ENCODE data around the gene GABPA. TPM values are rescaled to one million over a fixed set of nuclear protein-coding genes. Genes with fewer than 3 reads are reported as not detected.

The GABPA gene
- total and polyA plus RNA-seq, 2 donors (not counting 1 experiment from before 2014, with no cell fraction given): 10.3 to 29.7 TPM

GRCh38 chr21:25737421-25737820 is 2.6 kb downstream of the GABPA start:
- ChIA-PET POLR2A (no interaction called here), CTCF (interaction anchor here (1.9 kb wide), 1 partner anchor 129 kb away, joined by 6 read pairs; no protein-coding TSS in a partner anchor)
- Mint-ChIP-seq H3K9me3 (ENCODE audit: insufficient read depth) (no peaks in the 10 kb centered on the region), H3K27ac (no peak overlapping the region), H3K27me3 (no peaks in the 10 kb centered on the region), H3K4me1 (peaks cover 61% of the 10 kb centered on the region), H3K4me3 (peak overlapping the region; percentile 23)
- peak overlapping the region; percentile 83 for H3K4me2 ChIP-seq (replicated peaks; ENCODE audit: low read depth, low read length, poor library complexity, severe bottlenecking)
- no peak overlapping the region for H3K9ac ChIP-seq (ENCODE audit: low read length)
- H3K27ac ChIP-seq (ENCODE audit: low read length in 2 of 2): no peak overlapping the region
- peaks cover 43 to 44% of the 10 kb centered on the region in 2 donors for H3K4me1 ChIP-seq (ENCODE audit: control insufficient read depth in 2 of 2, insufficient read depth in 2 of 2, low read length in 2 of 2)
- H3K79me2 ChIP-seq (ENCODE audit: control insufficient read depth, insufficient read depth, low read length): peaks cover 88% of the 10 kb centered on the region
- DNase-seq (no peak), ATAC-seq (ENCODE audit: low read depth) (no peak)
- H4K20me1 ChIP-seq (ENCODE audit: control insufficient read depth, insufficient read depth, low read length, poor library complexity, severe bottlenecking): peaks cover 36% of the 10 kb centered on the region
- TF ChIP-seq CTCF (IDR thresholded peaks at IDR 0.05) (no peak), EZH2 (IDR thresholded peaks at IDR 0.05; ENCODE audit: borderline replicate concordance, insufficient read depth, low read depth, low read length, poor library complexity, severe bottlenecking) (no peak)
- H2AFZ ChIP-seq (ENCODE audit: insufficient read depth, low read depth, low read length, poor library complexity, severe bottlenecking): no peak overlapping the region
- no peaks in the 10 kb centered on the region for H3K9me3 ChIP-seq (ENCODE audit: control extremely low read depth in 1 of 3, control insufficient read depth in 2 of 3, insufficient read depth in 1 of 3, low read length in 2 of 3)
- no peak overlapping the region for H3K4me3 ChIP-seq (ENCODE audit: control extremely low read depth in 1 of 5, extremely low read depth in 1 of 5, insufficient read depth in 1 of 5, low read depth in 2 of 5, low read length in 4 of 5)
- intact Hi-C loops (cut with micrococcal nuclease): loop anchor here (10.0 kb wide), 2 partner anchors 313 to 427 kb away; no protein-coding TSS in a partner anchor
- WGBS (ENCODE audit: insufficient coverage): no CpG with 5 or more reads among the region's 1 CpG
- no peaks in the 10 kb centered on the region for H3K27me3 ChIP-seq (replicated peaks in 1 of 4; ENCODE audit: control extremely low read depth in 1 of 4, control insufficient read depth in 3 of 4, insufficient read depth in 4 of 4, low read length in 3 of 4)
- peaks cover 0 to 7% of the 10 kb centered on the region in 2 experiments for H3K36me3 ChIP-seq (replicated peaks in 1 of 2; ENCODE audit: control extremely low read depth in 1 of 2, control insufficient read depth in 1 of 2, extremely low read depth in 1 of 2, insufficient read depth in 2 of 2, low read length in 1 of 2)

DNA sequence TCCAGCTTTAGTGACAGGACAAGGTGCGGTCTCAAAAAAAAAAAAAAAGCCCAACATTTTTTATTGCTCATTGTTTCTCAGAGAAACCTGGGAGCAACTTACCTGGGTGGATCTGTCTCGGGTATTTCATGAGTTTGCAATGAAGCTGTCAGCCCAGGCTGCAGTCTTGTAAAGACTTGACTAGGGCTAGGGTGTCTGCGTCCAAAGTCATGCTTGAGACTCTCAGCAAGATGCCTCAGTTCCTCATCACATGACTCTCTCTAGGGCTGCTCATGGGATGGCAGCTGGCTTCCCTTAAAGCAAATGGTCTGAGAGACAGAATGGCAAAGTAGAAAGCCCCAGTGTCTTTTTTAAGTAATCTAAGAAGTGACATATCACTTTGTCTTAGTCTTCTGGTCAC is 8.1 kb downstream of the GABPA start:
- no peak for TF ChIP-seq EZH2 (IDR thresholded peaks at IDR 0.05; ENCODE audit: borderline replicate concordance, insufficient read depth, low read depth, low read length, poor library complexity, severe bottlenecking)
- TF ChIP-seq CTCF (IDR thresholded peaks at IDR 0.05): no peak
- no peak overlapping the region for H3K4me3 ChIP-seq (ENCODE audit: control extremely low read depth in 1 of 5, extremely low read depth in 1 of 5, insufficient read depth in 1 of 5, low read depth in 2 of 5, low read length in 4 of 5)
- ATAC-seq (ENCODE audit: low read depth) (no peak), DNase-seq (no peak)
- ChIA-PET POLR2A (no interaction called here), CTCF (no interaction called here)
- no peak overlapping the region for H3K9ac ChIP-seq (ENCODE audit: low read length)
- H3K27ac Mint-ChIP-seq: no peak overlapping the region
- H3K27me3 Mint-ChIP-seq: no peaks in the 10 kb centered on the region
- no peak overlapping the region for H3K4me3 Mint-ChIP-seq
- no peaks in the 10 kb centered on the region for H3K9me3 Mint-ChIP-seq (ENCODE audit: insufficient read depth)
- no peak overlapping the region for H3K27ac ChIP-seq (ENCODE audit: low read length in 2 of 2)
- 73% methylated on average over 3 of the region's 3 CpGs for WGBS (ENCODE audit: insufficient coverage)
- no peaks in the 10 kb centered on the region for H3K27me3 ChIP-seq (replicated peaks in 1 of 4; ENCODE audit: control extremely low read depth in 1 of 4, control insufficient read depth in 3 of 4, insufficient read depth in 4 of 4, low read length in 3 of 4)
- peaks cover 59% of the 10 kb centered on the region for H3K79me2 ChIP-seq (ENCODE audit: control insufficient read depth, insufficient read depth, low read length)
- H3K4me1 Mint-ChIP-seq: peaks cover 32% of the 10 kb centered on the region
- peaks cover 16 to 21% of the 10 kb centered on the region in 2 donors for H3K4me1 ChIP-seq (ENCODE audit: control insufficient read depth in 2 of 2, insufficient read depth in 2 of 2, low read length in 2 of 2)
- H3K9me3 ChIP-seq (ENCODE audit: control extremely low read depth in 1 of 3, control insufficient read depth in 2 of 3, insufficient read depth in 1 of 3, low read length in 2 of 3): no peaks in the 10 kb centered on the region
- H2AFZ ChIP-seq (ENCODE audit: insufficient read depth, low read depth, low read length, poor library complexity, severe bottlenecking): no peak overlapping the region
- H4K20me1 ChIP-seq (ENCODE audit: control insufficient read depth, insufficient read depth, low read length, poor library complexity, severe bottlenecking): peaks cover 43% of the 10 kb centered on the region
- H3K36me3 ChIP-seq (replicated peaks in 1 of 2; ENCODE audit: control extremely low read depth in 1 of 2, control insufficient read depth in 1 of 2, extremely low read depth in 1 of 2, insufficient read depth in 2 of 2, low read length in 1 of 2): peaks cover 2 to 25% of the 10 kb centered on the region in 2 experiments
- H3K4me2 ChIP-seq (replicated peaks; ENCODE audit: low read depth, low read length, poor library complexity, severe bottlenecking): no peak overlapping the region
- intact Hi-C loops (cut with micrococcal nuclease): no loop called here

All from B cell (primary cell).